Progenitor cell of endocrine pancreas (in vitro differentiated cells): Measurements from ENCODE around the gene EFEMP1. TPM values are rescaled to one million over a fixed set of nuclear protein-coding genes. Genes with fewer than 3 reads are reported as not detected.

Experiments used
- DNase-seq: peaks from one replicate; pipeline ENCODE4 v3.0.0; 2021; ENCODE audit warnings: low spot score; ENCODE audit not compliant: unreplicated experiment
- H3K27ac Mint-ChIP-seq: 2 replicates; pipeline ENCODE4 v1.8.0; 2021; ENCODE audit warnings: mild to moderate bottlenecking, moderate library complexity, mixed read lengths
- H3K27me3 Mint-ChIP-seq: 2 replicates; pipeline ENCODE4 v1.8.0; 2021; ENCODE audit warnings: mixed read lengths
- H3K36me3 Mint-ChIP-seq: 2 replicates; pipeline ENCODE4 v1.8.0; 2022; ENCODE audit warnings: mixed read lengths; ENCODE audit not compliant: insufficient read depth
- H3K4me1 Mint-ChIP-seq: 2 replicates; pipeline ENCODE4 v1.8.0; 2021; ENCODE audit warnings: low read depth, mixed read lengths
- H3K4me3 Mint-ChIP-seq: 2 replicates; pipeline ENCODE4 v1.8.0; 2021; ENCODE audit warnings: low read depth, mild to moderate bottlenecking, moderate library complexity, mixed read lengths
- H3K9me3 Mint-ChIP-seq: 2 replicates; pipeline ENCODE4 v1.8.0; 2021; ENCODE audit warnings: low read depth, mixed read lengths
- CTCF ChIP-seq: fragments of 200-600 bp; sonication (generic); IDR thresholded peaks from one replicate; pipeline ENCODE4 v1.5.0; 2021; ENCODE audit warnings: antibody characterized with exemption, mild to moderate bottlenecking; ENCODE audit not compliant: unreplicated experiment
- total RNA-seq: library from RNA; stranded (reverse); gene quantifications from 2 replicates; pipeline ENCODE4 v1.2.1, GENCODE V29; 2021

Gene EFEMP1
- total RNA-seq, 1 donor from 2014 or later: 37.6 TPM

GRCh38 chr2:55949211-55949610 is 25.6 kb upstream of the EFEMP1 start:
- H3K27ac Mint-ChIP-seq: no peak overlapping the region
- H3K4me3 Mint-ChIP-seq: no peak overlapping the region
- H3K9me3 Mint-ChIP-seq: peaks cover 4% of the 10 kb centered on the region
- DNase-seq: no peak
- peaks cover 3% of the 10 kb centered on the region for H3K27me3 Mint-ChIP-seq
- H3K4me1 Mint-ChIP-seq: no peaks in the 10 kb centered on the region
- no peak for TF ChIP-seq CTCF
- no peaks in the 10 kb centered on the region for H3K36me3 Mint-ChIP-seq

GRCh38 chr2:55948176-55948923 is 24.8 kb upstream of the EFEMP1 start:
- no peak for TF ChIP-seq CTCF
- Mint-ChIP-seq H3K27ac (no peak overlapping the region), H3K4me1 (no peaks in the 10 kb centered on the region), H3K4me3 (no peak overlapping the region), H3K36me3 (no peaks in the 10 kb centered on the region), H3K9me3 (peaks cover 4% of the 10 kb centered on the region), H3K27me3 (peaks cover 3% of the 10 kb centered on the region)
- DNase-seq: no peak

DNA sequence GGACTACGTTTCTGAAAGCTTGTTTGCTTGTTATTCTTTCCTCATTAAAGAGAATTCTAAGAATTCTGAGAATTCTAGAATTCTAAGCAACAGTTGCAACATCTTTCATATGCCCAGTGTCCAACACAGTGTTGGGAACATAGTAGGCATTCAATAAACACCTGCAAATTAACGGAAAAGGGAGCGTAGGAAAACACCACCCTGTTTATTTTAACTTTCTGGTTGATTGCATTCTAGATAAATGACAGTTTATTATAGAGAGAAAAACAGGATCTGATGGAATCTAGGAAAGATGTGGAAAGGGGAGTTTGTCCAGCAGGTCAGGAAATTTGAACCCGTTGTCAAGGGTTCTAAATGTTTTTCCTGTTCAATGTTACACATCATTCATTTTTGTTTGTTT is 24.2 kb upstream of the EFEMP1 start:
- no peak for TF ChIP-seq CTCF
- Mint-ChIP-seq H3K9me3 (peaks cover 4% of the 10 kb centered on the region), H3K4me3 (no peak overlapping the region), H3K27me3 (peaks cover 2% of the 10 kb centered on the region), H3K4me1 (no peaks in the 10 kb centered on the region), H3K27ac (no peak overlapping the region), H3K36me3 (no peaks in the 10 kb centered on the region)
- DNase-seq: no peak

GRCh38 chr2:55946793-55947192 is 23.2 kb upstream of the EFEMP1 start:
- DNase-seq: no peak
- no peak overlapping the region for H3K27ac Mint-ChIP-seq
- no peaks in the 10 kb centered on the region for H3K36me3 Mint-ChIP-seq
- no peaks in the 10 kb centered on the region for H3K27me3 Mint-ChIP-seq
- no peak overlapping the region for H3K4me3 Mint-ChIP-seq
- no peaks in the 10 kb centered on the region for H3K4me1 Mint-ChIP-seq
- peaks cover 4% of the 10 kb centered on the region for H3K9me3 Mint-ChIP-seq
- no peak for TF ChIP-seq CTCF

DNA sequence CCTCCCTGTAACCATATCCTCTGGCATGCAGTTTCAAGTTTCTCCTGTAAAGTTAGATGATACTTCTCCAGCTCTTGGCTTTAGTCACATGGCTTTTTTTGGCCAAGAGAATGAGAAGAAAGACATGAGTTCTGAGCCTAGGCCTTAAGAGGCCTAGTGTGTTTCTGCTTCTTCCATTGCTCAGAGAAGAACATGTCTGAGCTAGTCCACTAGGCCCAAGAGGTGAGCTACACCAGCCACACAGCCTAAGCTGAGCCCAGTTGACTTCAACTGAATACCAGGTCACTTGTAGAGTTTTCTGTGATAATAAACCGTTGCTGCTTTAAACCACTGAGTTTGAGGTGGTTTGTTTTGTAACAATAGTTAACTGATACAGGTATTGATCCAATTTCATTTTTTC is 19.9 kb upstream of the EFEMP1 start:
- no peak for TF ChIP-seq CTCF
- H3K36me3 Mint-ChIP-seq: no peaks in the 10 kb centered on the region
- no peaks in the 10 kb centered on the region for H3K4me1 Mint-ChIP-seq
- H3K4me3 Mint-ChIP-seq: no peak overlapping the region
- DNase-seq: no peak
- H3K27me3 Mint-ChIP-seq: no peaks in the 10 kb centered on the region
- H3K27ac Mint-ChIP-seq: no peak overlapping the region
- peaks cover 4% of the 10 kb centered on the region for H3K9me3 Mint-ChIP-seq
